D721Med (cell line): Measurements from ENCODE around the gene ZNF469.

Experiments
- DNase-seq: peaks from one replicate; pipeline ENCODE4 v3.0.0; 2011; ENCODE audit warnings: low spot score; ENCODE audit not compliant: insufficient read length
- FAIRE-seq: peaks from 2 replicates; lab custom pipeline; 2011; peaks lifted over from hg19 to GRCh38; lab: Jason Lieb, UNC
- CTCF ChIP-seq: IDR thresholded peaks from 2 replicates; pipeline ENCODE4 v1.5.1; 2012; ENCODE audit warnings: mild to moderate bottlenecking, control low read depth; ENCODE audit not compliant: insufficient read depth; ENCODE audit errors: missing control alignments

Gene ZNF469

GRCh38 chr16:88418869-88419268 is 36.1 kb downstream of the ZNF469 start:
- DNase-seq (no peak), FAIRE-seq (no peak)
- TF ChIP-seq CTCF: no peak

GRCh38 chr16:88419790-88420189 is 37.0 kb downstream of the ZNF469 start:
- DNase-seq (no peak), FAIRE-seq (no peak)
- no peak for TF ChIP-seq CTCF

GRCh38 chr16:88420496-88420895 is 37.7 kb downstream of the ZNF469 start:
- FAIRE-seq: no peak
- no peak for DNase-seq
- TF ChIP-seq CTCF: no peak

GRCh38 chr16:88421301-88421700 is 38.5 kb downstream of the ZNF469 start:
- FAIRE-seq (no peak), DNase-seq (no peak)
- no peak for TF ChIP-seq CTCF

GRCh38 chr16:88421871-88422433 is 39.2 kb downstream of the ZNF469 start:
- no peak for FAIRE-seq
- no peak for TF ChIP-seq CTCF
- DNase-seq: no peak

GRCh38 chr16:88422733-88423447 is 40.1 kb downstream of the ZNF469 start:
- FAIRE-seq: no peak
- no peak for DNase-seq
- no peak for TF ChIP-seq CTCF

GRCh38 chr16:88423448-88423850 is 40.7 kb downstream of the ZNF469 start:
- DNase-seq: no peak
- no peak for FAIRE-seq
- no peak for TF ChIP-seq CTCF
